Measurements from ENCODE around the gene SOX21. TPM values are rescaled to one million over a fixed set of nuclear protein-coding genes. Genes with fewer than 3 reads are reported as not detected.

SOX21 gene
- not detected in 2 replicates for total RNA-seq

GRCh38 chr13:94712287-94712811, at the start of gene SOX21:
SOX21 (minus strand) TSS chr13:94712545; CDS start chr13:94712049, 496 bp downstream.

Other genes with a start within 250 kb of the SOX21 start
- not detected in 2 replicates for gene DCT, start 232.9 kb downstream of the SOX21 start, total RNA-seq
- gene TGDS, start 116.4 kb downstream of the SOX21 start, total RNA-seq: 11.8 and 12.5 TPM in 2 replicates
- gene GPR180, start 110.7 kb downstream of the SOX21 start, total RNA-seq: 9.5 and 10.0 TPM in 2 replicates